Cerebellar cortex (tissue), 1 donor: ENCODE results near the gene GRIK3.

Experiments used
- DNase-seq: peaks from one replicate; pipeline ENCODE4 v3.0.0-alpha.2; 2015; ENCODE audit warnings: low spot score

The GRIK3 gene

GRCh38 chr1:36852586-36852985 lies 181.7 kb downstream of the GRIK3 start:
- no peak for DNase-seq

DNA sequence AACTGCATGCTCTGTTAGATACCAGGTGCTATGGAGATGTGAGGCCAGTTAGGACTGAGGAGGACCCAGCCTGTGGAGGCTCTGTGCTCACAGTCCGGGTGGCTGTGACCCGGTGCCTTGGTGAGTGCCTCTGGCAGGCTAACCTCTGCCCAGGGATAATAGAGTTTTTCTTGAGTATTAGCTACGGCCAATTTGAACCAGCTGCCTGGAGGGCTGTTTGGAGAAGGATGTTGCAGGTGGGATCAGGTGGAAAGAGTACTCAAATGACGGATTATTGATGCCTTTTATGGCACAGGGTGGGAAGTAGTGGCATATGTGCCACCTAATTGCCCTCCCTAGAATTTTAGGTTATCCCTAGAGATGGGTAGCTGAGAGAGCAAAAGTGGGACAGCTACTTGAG lies 182.7 kb downstream of the GRIK3 start:
- DNase-seq = no peak

- DNase-seq = no peak
Observed at GRCh38 chr1:36851087-36851486, 183.2 kb downstream of the GRIK3 start.

GRCh38 chr1:36849956-36850355 lies 184.4 kb downstream of the GRIK3 start:
- DNase-seq = no peak

DNA sequence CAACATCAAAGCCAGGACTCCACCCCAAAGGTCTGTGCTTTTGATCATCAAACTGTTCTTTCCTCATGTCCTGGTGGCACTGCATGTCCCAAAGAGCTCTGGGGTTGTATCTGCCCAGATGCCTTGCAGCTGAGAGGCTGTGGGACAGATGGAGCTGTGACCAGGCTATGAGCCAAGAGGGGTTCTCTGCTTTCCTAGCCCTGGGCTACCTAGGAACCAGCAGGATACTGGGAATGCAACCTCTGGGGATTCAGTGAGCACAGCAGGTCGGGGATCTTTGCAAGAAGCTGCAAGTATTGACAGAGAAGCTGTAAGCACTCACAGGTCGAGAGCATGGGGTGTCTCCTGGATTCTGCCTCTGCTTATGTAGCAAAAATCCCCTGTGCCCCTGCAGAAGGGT lies 186.6 kb downstream of the GRIK3 start:
- no peak for DNase-seq

DNA sequence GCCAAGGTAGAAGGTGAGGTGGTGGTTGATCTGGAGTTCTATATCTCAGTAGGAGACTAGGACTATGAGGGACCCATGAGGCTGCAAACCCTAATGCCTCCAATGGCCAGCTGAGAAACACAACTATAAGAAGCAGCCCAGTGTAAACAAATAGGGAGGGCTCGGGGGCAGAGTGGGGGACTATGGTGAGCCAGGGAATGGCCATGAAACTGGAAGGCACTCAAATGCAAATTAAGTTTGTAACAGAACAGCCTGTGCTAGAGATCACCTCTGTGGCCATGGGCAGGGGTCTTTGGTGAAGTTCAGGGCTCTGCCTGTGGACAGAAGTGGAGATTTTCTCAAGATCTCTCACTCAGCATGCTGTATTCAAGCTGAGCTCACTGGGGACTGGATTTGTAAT lies 187.1 kb downstream of the GRIK3 start:
- no peak for DNase-seq

- peak; percentile 22 for DNase-seq
Observed at GRCh38 chr1:36846357-36846756, 188.0 kb downstream of the GRIK3 start.

GRCh38 chr1:36845802-36846201 lies 188.5 kb downstream of the GRIK3 start:
- DNase-seq = no peak

- DNase-seq = no peak
Observed at GRCh38 chr1:36844917-36845316, 189.4 kb downstream of the GRIK3 start.

GRCh38 chr1:36843906-36844610 lies 190.3 kb downstream of the GRIK3 start:
- DNase-seq = no peak

DNA sequence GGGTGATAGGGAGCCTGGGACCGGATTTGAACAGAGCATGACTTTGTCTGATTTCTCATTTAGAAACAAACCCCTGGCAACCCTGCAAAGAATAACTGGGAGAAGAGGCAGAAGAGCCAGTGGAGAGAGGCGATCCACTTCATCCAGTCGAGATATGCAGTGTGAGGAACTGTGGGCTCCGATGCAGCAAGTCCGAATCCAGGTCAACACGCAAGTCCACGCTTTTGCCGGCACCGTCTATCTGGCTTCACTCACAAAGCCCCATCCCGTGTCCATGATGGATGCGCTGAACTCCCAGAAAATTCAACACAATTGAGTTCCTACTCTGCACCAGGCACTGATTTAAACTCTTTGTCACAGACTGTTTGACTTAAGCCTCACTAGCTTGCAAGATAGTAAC lies 191.3 kb downstream of the GRIK3 start:
- DNase-seq = no peak

- no peak for DNase-seq
Observed at GRCh38 chr1:36842448-36842847, 191.9 kb downstream of the GRIK3 start.

GRCh38 chr1:36839485-36839884 lies 194.8 kb downstream of the GRIK3 start:
- DNase-seq = no peak

- no peak for DNase-seq
Observed at GRCh38 chr1:36838888-36839287, 195.4 kb downstream of the GRIK3 start.

- no peak for DNase-seq
Observed at GRCh38 chr1:36836916-36837315, 197.4 kb downstream of the GRIK3 start.

GRCh38 chr1:36836196-36836883 lies 198.0 kb downstream of the GRIK3 start:
- DNase-seq = no peak

GRCh38 chr1:36835696-36836095 lies 198.6 kb downstream of the GRIK3 start:
- no peak for DNase-seq

DNA sequence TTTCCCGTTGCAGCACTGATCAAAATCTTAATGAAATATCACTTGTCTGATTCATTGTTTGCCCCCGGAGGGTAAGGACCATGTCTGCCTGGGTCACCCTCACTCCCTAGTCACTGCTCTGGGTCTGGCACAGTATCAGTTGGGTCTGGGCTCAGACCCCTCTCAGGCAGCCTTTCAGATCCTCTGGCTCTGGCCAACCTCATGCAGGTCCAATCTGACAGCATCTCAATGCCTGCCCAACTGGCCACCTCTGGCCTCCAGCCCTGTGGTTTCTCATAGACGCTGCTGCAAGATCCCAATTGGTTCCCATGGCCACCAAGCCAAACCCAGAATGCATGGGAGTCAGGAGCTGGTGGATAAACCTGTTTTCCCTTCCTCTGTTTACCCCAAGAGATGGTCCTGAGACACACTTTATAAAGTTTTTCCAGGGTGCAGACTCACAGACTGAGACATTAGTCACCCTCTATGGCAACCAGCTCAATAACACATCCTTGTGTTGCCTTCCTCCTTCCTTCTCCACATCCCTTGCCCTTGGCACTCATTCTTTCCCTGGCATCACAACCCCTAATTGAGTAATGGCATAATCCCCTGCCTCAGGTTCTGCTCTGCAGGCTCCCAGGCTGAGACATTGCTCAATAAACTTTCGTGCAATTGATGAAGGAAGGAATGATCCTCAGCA lies 199.2 kb downstream of the GRIK3 start:
- DNase-seq = no peak

DNA sequence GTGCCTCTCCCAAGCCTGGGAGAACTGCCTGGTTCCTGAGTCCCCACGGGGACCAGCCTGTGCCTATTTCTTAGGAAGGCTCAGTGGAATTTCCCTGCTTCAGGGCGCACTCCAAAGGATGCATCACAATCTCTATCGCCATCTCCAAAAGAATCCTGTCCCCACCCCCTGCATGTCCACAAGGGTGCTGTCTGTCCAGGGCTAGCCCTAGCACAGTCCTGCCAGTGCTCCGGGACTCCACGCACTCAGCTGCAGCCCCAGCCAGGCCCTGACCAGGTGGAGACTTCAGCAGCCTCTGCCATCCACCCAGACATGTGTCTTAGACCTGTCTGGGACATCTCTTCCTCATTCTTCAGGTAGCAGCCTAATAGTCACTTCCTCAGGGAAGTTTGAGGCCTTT lies 199.7 kb downstream of the GRIK3 start:
- no peak for DNase-seq

DNA sequence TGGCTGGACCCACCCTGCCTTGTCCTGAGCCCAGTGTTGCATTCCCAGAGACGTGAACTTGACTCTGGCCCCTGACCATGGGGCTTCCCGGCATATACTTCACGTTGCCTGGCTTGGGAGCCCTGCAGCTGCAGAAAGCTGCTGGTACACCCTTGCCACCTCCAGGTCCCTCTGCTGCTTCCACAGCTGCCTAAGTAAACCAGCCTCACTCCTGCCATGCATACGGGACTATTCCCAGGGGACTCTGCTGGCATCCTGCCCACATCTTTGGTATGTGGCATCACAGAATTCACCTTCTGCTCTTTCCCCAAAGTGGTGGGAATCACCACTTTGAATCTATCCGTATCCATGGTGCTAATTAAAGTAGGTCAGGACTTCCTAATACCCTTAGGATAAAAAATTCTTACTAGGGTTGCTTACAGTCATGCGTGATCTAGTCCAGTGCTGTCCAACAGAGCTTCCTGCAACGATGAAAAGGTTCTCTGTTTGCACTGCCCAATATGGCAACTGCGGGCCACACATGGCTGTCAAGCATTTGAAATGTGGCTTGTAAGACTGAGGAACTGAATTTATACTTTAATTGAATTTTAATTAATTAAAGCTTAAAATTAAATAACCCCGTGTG lies 203.0 kb downstream of the GRIK3 start:
- no peak for DNase-seq

- no peak for DNase-seq
Observed at GRCh38 chr1:36829961-36830360, 204.4 kb downstream of the GRIK3 start.

GRCh38 chr1:36829066-36829465 lies 205.2 kb downstream of the GRIK3 start:
- peak; percentile 16 for DNase-seq

DNA sequence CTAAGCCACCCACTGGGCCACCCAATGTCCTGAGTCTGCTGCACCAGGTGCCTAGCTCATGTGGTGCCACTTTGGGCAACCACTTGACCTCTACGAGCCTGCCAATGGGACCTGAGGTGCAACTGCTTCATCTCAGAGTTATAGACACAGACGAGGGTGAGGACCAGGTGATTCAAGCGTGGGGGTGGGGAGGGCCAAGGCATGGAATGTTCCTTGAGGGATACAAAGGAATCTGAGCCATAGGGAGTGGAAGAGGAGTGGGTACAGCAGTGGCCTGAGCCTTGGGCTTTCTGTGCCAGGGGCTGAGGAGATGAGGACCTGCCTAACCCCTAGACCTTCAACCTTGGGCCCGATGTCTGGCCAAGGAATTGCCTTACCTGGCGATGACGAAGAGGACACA lies 209.1 kb downstream of the GRIK3 start:
- no peak for DNase-seq
